GM12878 (cell line): ENCODE results near the gene SHB. TPM values are rescaled to one million over a fixed set of nuclear protein-coding genes. Genes with fewer than 3 reads are reported as not detected.

Experiments used
- ATAC-seq: fragments of 200-7000 bp; cut with Tn5 transposase; 3 replicates; pipeline ENCODE4 v1.9.1; 2020; ENCODE audit warnings: mild to moderate bottlenecking, moderate library complexity
- BruUV-seq: library from RNA; stranded (reverse); fragments of 400-500 nt; replicated peaks from 2 replicates; lab custom pipeline; 2021; lab: Mats Ljungman, UMichigan
- CTCF ChIA-PET: fragments of 300-600 bp; sonication (Branson Sonifier 250); formaldehyde crosslinking; extraction: SDS; loops from one replicate; lab custom pipeline; 2021; ENCODE audit warnings: inconsistent platforms; lab: Yijun Ruan, JAX
- POLR2A ChIA-PET: fragments of 350-600 bp; formaldehyde crosslinking; extraction: SDS; loops from one replicate; lab custom pipeline; 2021; ENCODE audit warnings: inconsistent platforms; lab: Charles Lee
- RAD21 ChIA-PET: fragments of 300-600 bp; sonication (Branson Sonifier 250); formaldehyde crosslinking; loops from one replicate; lab custom pipeline; 2023; ENCODE audit warnings: antibody characterized with exemption; ENCODE audit not compliant: unreplicated experiment; lab: Charles Lee
- SMC1A ChIA-PET: fragments of 300-600 bp; sonication (Branson Sonifier 250); formaldehyde crosslinking; loops from one replicate; lab custom pipeline; 2023; ENCODE audit not compliant: unreplicated experiment, uncharacterized antibody; lab: Charles Lee
- DNase-seq: peaks from one replicate; pipeline ENCODE4 v3.0.0-alpha.2; 2011; ENCODE audit warnings: low read depth, low spot score
- FAIRE-seq: peaks from 3 replicates; lab custom pipeline; 2011; peaks lifted over from hg19 to GRCh38; lab: Jason Lieb, UNC
- H2AFZ ChIP-seq: 2 replicates; pipeline ENCODE4 v1.6.0; 2011; ENCODE audit warnings: low read depth, low read length, control low read depth; ENCODE audit not compliant: control insufficient read depth
- H3K27ac ChIP-seq: 2 replicates; pipeline ENCODE4 v1.5.1; 2011; ENCODE audit warnings: control low read depth; ENCODE audit not compliant: control insufficient read depth, insufficient read depth
- H3K27me3 ChIP-seq, 2 experiments: replicated peaks in 1 of 2; 2 replicates each; pipeline versions ENCODE4 v1.6.0 to v1.6.1; 2011; ENCODE audit warnings: low read length in 1 of 2; ENCODE audit not compliant: control insufficient read depth in 2 of 2, insufficient read depth in 2 of 2
- H3K36me3 ChIP-seq, 2 experiments: 2 replicates each; pipeline ENCODE4 v1.5.1; 2011; ENCODE audit warnings: low read length in 1 of 2; ENCODE audit not compliant: control insufficient read depth in 2 of 2, insufficient read depth in 2 of 2
- H3K4me1 ChIP-seq: 2 replicates; pipeline ENCODE4 v1.6.1; 2011; ENCODE audit warnings: mild to moderate bottlenecking, low read length, moderate library complexity, mixed read lengths; ENCODE audit not compliant: control insufficient read depth, insufficient read depth
- H3K4me2 ChIP-seq: 2 replicates; pipeline ENCODE4 v1.6.0; 2011; ENCODE audit warnings: control low read depth; ENCODE audit not compliant: control insufficient read depth, insufficient read depth
- H3K4me3 ChIP-seq: fragments of 200-600 bp; sonication (generic); 2 replicates; pipeline ENCODE4 v1.5.1; 2016
- H3K79me2 ChIP-seq: 2 replicates; pipeline ENCODE4 v1.6.0; 2011; ENCODE audit warnings: low read length; ENCODE audit not compliant: control insufficient read depth, insufficient read depth
- H3K9ac ChIP-seq: 2 replicates; pipeline ENCODE4 v1.8.0; 2011; ENCODE audit warnings: low read length, control low read depth, mixed read lengths; ENCODE audit not compliant: control insufficient read depth, insufficient read depth
- H3K9me3 ChIP-seq: replicated peaks from 3 replicates; pipeline ENCODE4 v1.5.1; 2011; ENCODE audit warnings: mild to moderate bottlenecking, low read length; ENCODE audit not compliant: control insufficient read depth, insufficient read depth
- H4K20me1 ChIP-seq: 2 replicates; pipeline ENCODE4 v1.6.0; 2011; ENCODE audit not compliant: control insufficient read depth, insufficient read depth
- EGR1 ChIP-seq, 2 experiments: IDR thresholded peaks; 1 replicate in 1 of 2; 2 replicates in 1 of 2; pipeline ENCODE4 v1.6.1; 2011 to 2012; ENCODE audit warnings: low read depth in 2 of 2, low read length in 2 of 2, borderline replicate concordance in 1 of 2, mild to moderate bottlenecking in 1 of 2, moderate library complexity in 1 of 2
- MYB ChIP-seq: fragments of 150-350 bp; IDR thresholded peaks from 2 replicates; pipeline ENCODE4 v1.6.1; 2014; ENCODE audit warnings: mild to moderate bottlenecking, low read depth, low read length, borderline replicate concordance
- RAD21 ChIP-seq: IDR thresholded peaks from 2 replicates; pipeline ENCODE4 v1.6.1; 2011; ENCODE audit warnings: mild to moderate bottlenecking, low read depth, low read length, moderate library complexity; ENCODE audit not compliant: insufficient read depth
- SMAD5 ChIP-seq: IDR thresholded peaks from 2 replicates; pipeline ENCODE4 v1.6.1; 2016; ENCODE audit warnings: antibody characterized with exemption, low read depth
- SREBF1 ChIP-seq: IDR thresholded peaks from 2 replicates; pipeline ENCODE4 v1.6.1; 2012; ENCODE audit warnings: mild to moderate bottlenecking, low read length
- STAT3 ChIP-seq: IDR thresholded peaks from 2 replicates; pipeline ENCODE4 v1.6.1; 2011; ENCODE audit warnings: low read depth, low read length, improper control_type of control experiment
- WGBS: methylation state at CpG from one replicate; pipeline ENCODE4 v1.1.6; 2016; ENCODE audit warnings: low lambda C conversion rate; ENCODE audit not compliant: insufficient replicate concordance, insufficient coverage; ENCODE audit errors: missing lambda C conversion rate; 5-methylcytosine and 5-hydroxymethylcytosine counted together
- in situ Hi-C: fragments of 300-500 bp; cut with MboI; formaldehyde crosslinking; loops from 9 replicates; pipeline ENCODE4 v1.14.3; 2018; ENCODE audit warnings: mixed read lengths
- intact Hi-C: fragments of 100-400 bp; cut with micrococcal nuclease; formaldehyde crosslinking; loops from one replicate; pipeline ENCODE4 v1.14.2; 2022; ENCODE audit not compliant: unreplicated experiment
- polyA plus RNA-seq, 11 experiments: library from polyadenylated mRNA; depleted of rRNA in 4 of 11; unstranded in 6 of 11; stranded (reverse) in 5 of 11; fragments of >200 nt; fragmentation: Nextera tagmentation in 4 of 11; fragmentation: Illumina TruSeq in 1 of 11; extraction: Ambion mirVana in 4 of 11; extraction: Trizol in 1 of 11; gene quantifications; 1 replicate in 1 of 11; 2 replicates in 10 of 11; pipeline versions ENCODE4 v1.2.1 to v1.2.3, GENCODE V29; 2011 to 2016; ENCODE audit warnings: inconsistent platforms in 2 of 11, missing spikeins in 2 of 11, low read depth in 1 of 11
- total RNA-seq, 4 experiments: library from RNA; depleted of rRNA in 3 of 4; stranded (reverse); fragments of >200 nt in 3 of 4; fragmentation: Illumina TruSeq in 1 of 4; extraction: Trizol in 1 of 4; gene quantifications; 2 replicates each; pipeline versions ENCODE4 v1.2.1 to v1.2.3, GENCODE V29; 2013 to 2021
- TF ChIP-seq, protein P1 (sequence below): IDR thresholded peaks from 2 replicates; pipeline ENCODE4 v1.6.1; 2012; ENCODE audit warnings: low read depth, low read length, improper control_type of control experiment

Gene SHB
- total and polyA plus RNA-seq, 10 of the 15 experiments (the other 5 are each of a cell fraction or from before 2014, with no cell fraction given), result 0.29 to 6.2 (median 1.3) TPM

DNA sequence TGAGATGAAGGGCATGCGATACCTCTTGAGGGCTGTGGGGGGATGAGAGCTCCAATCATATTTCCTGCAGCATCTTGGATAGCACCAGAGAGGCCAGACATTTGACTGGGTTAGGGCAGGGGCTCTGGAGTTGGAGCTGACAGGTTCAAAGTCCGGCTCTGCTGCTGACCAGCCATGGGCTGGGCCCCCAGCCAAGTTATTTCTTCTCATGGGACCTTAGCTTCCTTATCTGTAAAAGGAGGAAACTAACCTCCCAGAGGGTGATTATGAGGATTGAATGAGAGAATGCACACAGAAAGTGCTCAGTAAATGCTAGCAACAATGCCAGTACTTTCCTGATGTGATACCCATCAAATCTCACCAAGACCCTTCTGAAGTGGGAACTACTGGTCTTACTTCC, 99.9 kb downstream of the SHB start:
- CTCF ChIA-PET, result interaction anchor here (1.1 to 1.3 kb wide), 2 partner anchors 84 to 95 kb away, joined by 3 to 4 read pairs; no protein-coding TSS in a partner anchor
- H3K4me2 ChIP-seq, result no peak overlapping the region
- in situ Hi-C loops (loop anchor here (5.0 kb wide), 1 partner anchor 52 kb away; no protein-coding TSS in a partner anchor), intact Hi-C loops (no loop called here)
- H4K20me1 ChIP-seq, result no peaks in the 10 kb centered on the region
- no peak for TF ChIP-seq EGR1 (IDR thresholded peaks at IDR 0.05; ENCODE audit: borderline replicate concordance in 1 of 2, low read depth in 2 of 2, low read length in 2 of 2)
- TF ChIP-seq, protein P1, sequence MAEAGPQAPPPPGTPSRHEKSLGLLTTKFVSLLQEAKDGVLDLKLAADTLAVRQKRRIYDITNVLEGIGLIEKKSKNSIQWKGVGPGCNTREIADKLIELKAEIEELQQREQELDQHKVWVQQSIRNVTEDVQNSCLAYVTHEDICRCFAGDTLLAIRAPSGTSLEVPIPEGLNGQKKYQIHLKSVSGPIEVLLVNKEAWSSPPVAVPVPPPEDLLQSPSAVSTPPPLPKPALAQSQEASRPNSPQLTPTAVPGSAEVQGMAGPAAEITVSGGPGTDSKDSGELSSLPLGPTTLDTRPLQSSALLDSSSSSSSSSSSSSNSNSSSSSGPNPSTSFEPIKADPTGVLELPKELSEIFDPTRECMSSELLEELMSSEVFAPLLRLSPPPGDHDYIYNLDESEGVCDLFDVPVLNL, result no peak
- TF ChIP-seq SREBF1, result no peak
- no peak for TF ChIP-seq STAT3
- no peak for TF ChIP-seq MYB
- TF ChIP-seq SMAD5, result no peak
- no peak for TF ChIP-seq RAD21
- 57% methylated on average over 2 of the region's 2 CpGs for WGBS
- no peaks in the 10 kb centered on the region; a peak in 1 of 4 replicates for H3K27me3 ChIP-seq
- no peak for FAIRE-seq
- no peaks in the 10 kb centered on the region for H3K9me3 ChIP-seq
- no TSS peak for BruUV-seq
- H3K9ac ChIP-seq, result no peak overlapping the region
- H3K4me3 ChIP-seq, result no peak overlapping the region
- no peaks in the 10 kb centered on the region for H3K79me2 ChIP-seq
- SMC1A ChIA-PET, result interaction anchor here (0.9 to 1.7 kb wide), 4 partner anchors 10 to 95 kb away, joined by 3 to 5 read pairs (median 4); no protein-coding TSS in a partner anchor
- peaks cover 3% of the 10 kb centered on the region; the same call in 1 of the 2 replicates for H3K4me1 ChIP-seq
- ATAC-seq, result no peak
- no peak overlapping the region for H2AFZ ChIP-seq
- POLR2A ChIA-PET, result no interaction called here
- no peak overlapping the region for H3K27ac ChIP-seq
- DNase-seq, result no peak
- H3K36me3 ChIP-seq, result no peaks in the 10 kb centered on the region
- RAD21 ChIA-PET, result interaction anchor here (0.8 to 1.1 kb wide), 2 partner anchors 24 to 99 kb away, joined by 4 read pairs; no protein-coding TSS in a partner anchor
